ENCODE results near the gene MREG. TPM values are rescaled to one million over a fixed set of nuclear protein-coding genes. Genes with fewer than 3 reads are reported as not detected.

The MREG gene
- total RNA-seq, 3 donors from 2014 or later (not counting 1 experiment from before 2014, with no cell fraction given), result 4.0 to 9.8 (median 6.8) TPM

- Mint-ChIP-seq H3K4me1 (no peaks in the 10 kb centered on the region), H3K9me3 (no peaks in the 10 kb centered on the region), H3K27ac (no peak overlapping the region), H3K4me3 (no peak overlapping the region), H3K36me3 (no peaks in the 10 kb centered on the region), H3K27me3 (ENCODE audit: low read depth in 2 of 2) (peaks cover 6 to 27% of the 10 kb centered on the region in 2 donors)
- 95% methylated on average over 4 of the region's 4 CpGs for WGBS (ENCODE audit: insufficient coverage)
- intact Hi-C loops (cut with micrococcal nuclease), result no loop called here
- no peaks in the 10 kb centered on the region for H3K36me3 ChIP-seq (ENCODE audit: control insufficient read depth, insufficient read depth, low read length)
- H3K4me1 ChIP-seq (ENCODE audit: control insufficient read depth, insufficient read depth, low read length), result no peaks in the 10 kb centered on the region
- H3K27me3 ChIP-seq (ENCODE audit: control insufficient read depth, insufficient read depth, low read length), result no peaks in the 10 kb centered on the region
- no peak for TF ChIP-seq CTCF (IDR thresholded peaks at IDR 0.05)
- ATAC-seq, result no peak
- H3K9me3 ChIP-seq (ENCODE audit: control insufficient read depth, insufficient read depth, low read length), result no peaks in the 10 kb centered on the region
- H3K4me3 ChIP-seq (ENCODE audit: low read length), result no peak overlapping the region
- no peak overlapping the region for H3K27ac ChIP-seq (ENCODE audit: low read length)
- DNase-seq, result no peak
Observed at GRCh38 chr2:215895330-215895729, 118.0 kb downstream of the MREG start.

Other genes with a start within 250 kb of the MREG start
- 10 to 100 TPM; 15.4 to 25.7 (median 17.5) TPM for gene PECR, start 68.3 kb upstream of the MREG start, total RNA-seq
- gene TMEM169, start 68.4 kb upstream of the MREG start, total RNA-seq, result 1 to 10 TPM in 1 of 3 donors, under 1 TPM in 2; 0.68 to 1.5 (median 0.98) TPM
- gene XRCC5, start 95.8 kb upstream of the MREG start, total RNA-seq, result 100 to 1,000 TPM; 188 to 220 (median 201) TPM